NT2/D1 (cell line): ENCODE data around the gene EXOC5.
"Not testable (repeated sequence)": the region's sequence is repeated elsewhere in the genome, so short reads cannot be mapped to it uniquely, and the experiment has no call there.

Source experiments
- SUZ12 ChIP-seq: IDR thresholded peaks from 2 replicates; pipeline ENCODE4 v1.6.1; 2011; ENCODE audit not compliant: insufficient read length, insufficient read depth; ENCODE audit errors: extremely low read depth
- YY1 ChIP-seq: IDR thresholded peaks from 2 replicates; pipeline ENCODE4 v1.6.1; 2011; ENCODE audit not compliant: insufficient read length, insufficient read depth
- ZNF274 ChIP-seq: IDR thresholded peaks from 2 replicates; pipeline ENCODE4 v1.6.1; 2011; ENCODE audit warnings: mild to moderate bottlenecking, low read depth, low read length

GRCh38 chr14:57202672-57203071 is 66.0 kb downstream of the EXOC5 start:
- TF ChIP-seq YY1, ZNF274, SUZ12: not testable (repeated sequence)
